ENCODE data around the gene HOXC6. TPM values are rescaled to one million over a fixed set of nuclear protein-coding genes. Genes with fewer than 3 reads are reported as not detected.

The HOXC6 gene
- total RNA-seq, 6 experiments from 2014 or later = 0.12 to 2.1 (median 1.6) TPM

- Mint-ChIP-seq H3K4me1 (ENCODE audit: low read depth) (no peaks in the 10 kb centered on the region), H3K36me3 (ENCODE audit: low read depth) (no peaks in the 10 kb centered on the region), H3K9me3 (no peaks in the 10 kb centered on the region), H3K27ac (no peak overlapping the region), H3K4me3 (no peak overlapping the region), H3K27me3 (ENCODE audit: insufficient read depth) (peaks cover 69% of the 10 kb centered on the region)
- no peak for TF ChIP-seq CTCF (IDR thresholded peaks at IDR 0.05)
- DNase-seq = no peak
Measured at GRCh38 chr12:53996240-53997203, 31.7 kb upstream of the HOXC6 start.

GRCh38 chr12:53997204-53998109 is 30.8 kb upstream of the HOXC6 start:
- Mint-ChIP-seq H3K9me3 (no peaks in the 10 kb centered on the region), H3K4me3 (no peak overlapping the region), H3K27me3 (ENCODE audit: insufficient read depth) (peaks cover 68% of the 10 kb centered on the region), H3K36me3 (ENCODE audit: low read depth) (no peaks in the 10 kb centered on the region), H3K27ac (no peak overlapping the region), H3K4me1 (ENCODE audit: low read depth) (no peaks in the 10 kb centered on the region)
- no peak for TF ChIP-seq CTCF (IDR thresholded peaks at IDR 0.05)
- no peak for DNase-seq

GRCh38 chr12:53998110-53998899 is 29.9 kb upstream of the HOXC6 start:
- TF ChIP-seq CTCF (IDR thresholded peaks at IDR 0.05) = no peak
- no peak overlapping the region for H3K4me3 Mint-ChIP-seq
- H3K27ac Mint-ChIP-seq = no peak overlapping the region
- no peaks in the 10 kb centered on the region for H3K4me1 Mint-ChIP-seq (ENCODE audit: low read depth)
- H3K9me3 Mint-ChIP-seq = no peaks in the 10 kb centered on the region
- no peak for DNase-seq
- H3K36me3 Mint-ChIP-seq (ENCODE audit: low read depth) = no peaks in the 10 kb centered on the region
- peaks cover 73% of the 10 kb centered on the region for H3K27me3 Mint-ChIP-seq (ENCODE audit: insufficient read depth)

GRCh38 chr12:53998900-53999236 is 29.4 kb upstream of the HOXC6 start:
- no peak for TF ChIP-seq CTCF (IDR thresholded peaks at IDR 0.05)
- DNase-seq = no peak
- H3K27me3 Mint-ChIP-seq (ENCODE audit: insufficient read depth) = peaks cover 70% of the 10 kb centered on the region
- H3K4me3 Mint-ChIP-seq = no peak overlapping the region
- H3K9me3 Mint-ChIP-seq = no peaks in the 10 kb centered on the region
- no peaks in the 10 kb centered on the region for H3K36me3 Mint-ChIP-seq (ENCODE audit: low read depth)
- no peaks in the 10 kb centered on the region for H3K4me1 Mint-ChIP-seq (ENCODE audit: low read depth)
- H3K27ac Mint-ChIP-seq = no peak overlapping the region

- Mint-ChIP-seq H3K27me3 (ENCODE audit: insufficient read depth) (peaks cover 71% of the 10 kb centered on the region), H3K4me3 (peak overlapping the region; percentile 80), H3K27ac (no peak overlapping the region; the same call in 1 of the 2 replicates), H3K36me3 (ENCODE audit: low read depth) (no peaks in the 10 kb centered on the region), H3K4me1 (ENCODE audit: low read depth) (no peaks in the 10 kb centered on the region), H3K9me3 (no peaks in the 10 kb centered on the region)
- no peak for TF ChIP-seq CTCF (IDR thresholded peaks at IDR 0.05)
- DNase-seq = peak; percentile 20
Measured at GRCh38 chr12:53999559-54000115, 28.6 kb upstream of the HOXC6 start.
